ENCODE results near the gene CCDC188.

The CCDC188 gene

DNA sequence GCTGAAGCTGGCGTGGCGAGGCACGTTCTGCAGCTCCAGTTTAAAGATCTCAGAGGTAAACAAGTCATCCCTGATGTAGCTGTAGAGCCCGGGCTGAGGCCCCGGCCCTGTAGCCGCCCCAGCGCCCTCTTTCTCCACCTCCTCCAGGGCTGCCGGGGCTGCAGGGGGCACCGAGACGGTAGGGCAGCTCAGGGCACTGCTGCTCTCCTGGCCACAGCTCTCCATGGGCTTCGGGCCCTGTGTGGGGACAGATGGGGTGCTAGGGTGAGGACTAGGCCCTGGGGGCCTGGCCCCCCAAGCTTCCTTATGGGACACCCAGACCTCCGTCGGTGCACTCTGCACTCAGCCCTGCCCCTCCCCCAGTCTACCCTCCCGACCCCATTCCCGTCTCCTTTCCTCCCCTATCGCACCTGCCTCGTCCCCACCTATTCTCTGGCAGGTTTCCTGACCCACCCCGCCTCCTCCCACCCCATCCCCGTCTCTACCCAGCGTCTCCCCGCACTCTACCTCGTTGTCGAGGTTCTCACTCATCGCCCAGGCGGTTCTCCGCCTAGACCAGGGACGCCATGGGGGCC, 34.4 kb downstream of the CCDC188 start:
- DNase-seq, result no peak

DNA sequence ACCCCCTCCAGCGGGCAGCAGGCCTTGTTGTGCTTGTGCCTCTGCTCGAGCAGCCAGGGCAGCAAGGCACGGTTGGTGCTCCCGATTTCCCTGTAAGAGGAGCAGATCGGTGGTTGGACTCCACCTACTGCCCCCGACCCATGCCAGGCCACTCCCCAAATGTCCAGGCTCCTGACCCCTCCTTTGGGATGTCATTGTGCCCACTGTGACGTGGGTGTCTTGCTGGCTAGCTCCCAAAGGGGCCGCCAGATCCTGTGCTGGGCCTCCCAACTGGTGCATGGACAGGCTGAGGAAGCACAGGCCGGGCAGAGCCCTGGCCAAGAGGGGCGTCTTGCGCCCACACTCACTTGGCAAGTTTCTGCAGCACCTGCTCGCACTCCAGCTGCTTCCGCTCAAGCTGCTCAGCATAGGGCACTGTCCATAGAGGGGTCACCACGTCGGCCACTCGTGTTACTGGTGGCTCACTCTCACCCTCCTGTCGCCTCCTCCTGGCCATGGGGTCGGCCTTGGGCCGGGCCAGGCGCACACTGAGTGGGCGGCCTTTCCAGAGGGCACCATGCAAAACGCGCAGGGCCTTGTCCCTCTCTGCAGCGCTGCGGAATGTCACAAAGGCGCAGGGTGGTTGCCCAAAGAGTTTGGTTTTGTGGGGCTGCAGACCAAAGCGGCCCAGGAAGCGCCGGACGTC, 35.0 kb downstream of the CCDC188 start, which contains the start of gene RANBP1:
Gene RANBP1, plus strand, starts transcription at position 414 of the 685 bp plus-strand sequence. Its CDS starts 81 bp downstream, at position 495.
- no peak for DNase-seq

DNA sequence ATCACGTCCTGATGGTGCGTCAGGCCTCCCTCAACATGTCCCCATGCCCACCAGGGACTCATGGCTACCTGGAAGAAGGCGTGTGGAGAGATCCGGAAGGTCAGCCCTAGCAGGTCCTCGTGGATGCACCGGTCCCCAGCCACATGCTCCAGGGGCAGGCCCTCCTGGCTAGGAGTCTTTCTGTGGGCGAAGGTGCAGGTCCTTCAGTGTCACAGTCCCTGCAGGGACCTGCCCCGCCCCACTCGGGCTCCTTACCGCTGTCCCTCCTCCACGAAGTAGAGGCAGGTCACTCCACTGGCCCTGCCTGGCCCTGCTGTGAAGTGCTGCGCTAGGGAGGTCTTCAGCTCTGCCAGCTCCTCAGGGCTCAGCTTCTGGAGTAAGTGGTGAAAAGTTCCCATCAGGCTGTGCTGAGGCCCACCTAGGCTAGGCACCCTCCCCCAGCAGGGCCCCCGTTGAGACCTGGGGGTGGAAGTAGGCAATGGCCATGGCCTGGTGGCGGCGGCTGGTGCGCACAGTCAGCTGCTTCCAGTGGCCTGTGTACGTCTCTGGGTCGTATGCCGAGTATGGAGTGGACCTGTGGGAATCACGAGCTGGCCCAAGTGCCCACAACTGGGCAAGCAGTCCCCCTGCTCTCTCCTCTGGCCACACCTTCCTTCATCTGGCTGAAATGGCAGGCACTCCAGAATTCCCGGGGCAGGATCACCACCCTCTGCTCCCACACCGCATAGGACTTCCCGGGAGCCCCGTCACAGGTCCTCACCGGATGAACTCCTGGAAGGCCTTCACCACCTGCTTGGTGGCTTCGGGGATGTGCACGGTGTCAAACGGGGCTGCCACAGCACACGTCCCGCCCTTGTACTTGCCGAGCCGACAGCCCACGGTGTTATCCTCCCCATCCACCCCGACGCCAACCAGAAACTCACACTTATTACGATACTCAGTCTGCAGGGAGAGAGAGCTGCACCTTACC, 36.1 kb downstream of the CCDC188 start:
- no peak for DNase-seq

DNA sequence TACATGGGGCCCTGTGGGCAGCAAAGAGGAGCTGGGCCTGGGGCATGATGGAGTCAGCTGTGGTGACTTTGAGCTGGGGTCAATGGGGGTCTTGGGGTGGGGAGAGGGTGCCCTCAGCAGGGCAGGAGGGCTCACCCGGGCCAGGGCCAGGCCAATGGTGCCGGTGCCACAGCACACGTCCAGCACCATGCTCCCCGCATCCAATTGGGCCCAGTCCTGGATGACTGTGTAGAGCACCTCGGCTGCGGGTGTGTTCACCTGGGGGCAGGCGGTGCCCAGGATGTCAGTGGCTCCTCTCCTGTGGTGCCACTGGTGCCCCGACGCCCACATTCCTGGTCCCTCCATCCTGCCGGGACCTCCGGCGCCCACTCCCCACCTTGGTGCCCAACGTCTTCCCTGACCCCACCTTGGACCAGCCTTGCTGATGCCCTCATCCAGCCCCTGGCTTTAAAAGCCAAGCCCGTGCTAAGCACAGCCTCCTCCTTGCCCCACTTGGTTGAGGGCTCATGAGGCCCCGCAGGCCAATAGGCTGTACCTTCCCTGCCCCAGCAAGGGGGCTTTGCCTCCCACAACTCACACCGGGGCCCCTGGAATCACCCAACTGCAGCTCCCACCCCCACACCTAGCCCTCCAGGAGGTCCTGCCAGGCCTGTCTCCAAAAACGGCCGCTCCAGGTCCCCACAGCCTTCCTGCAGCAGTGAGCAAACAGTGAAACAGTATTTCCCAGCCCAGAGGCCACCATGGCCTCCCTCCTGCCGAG, 37.1 kb downstream of the CCDC188 start:
- no peak for DNase-seq

DNA sequence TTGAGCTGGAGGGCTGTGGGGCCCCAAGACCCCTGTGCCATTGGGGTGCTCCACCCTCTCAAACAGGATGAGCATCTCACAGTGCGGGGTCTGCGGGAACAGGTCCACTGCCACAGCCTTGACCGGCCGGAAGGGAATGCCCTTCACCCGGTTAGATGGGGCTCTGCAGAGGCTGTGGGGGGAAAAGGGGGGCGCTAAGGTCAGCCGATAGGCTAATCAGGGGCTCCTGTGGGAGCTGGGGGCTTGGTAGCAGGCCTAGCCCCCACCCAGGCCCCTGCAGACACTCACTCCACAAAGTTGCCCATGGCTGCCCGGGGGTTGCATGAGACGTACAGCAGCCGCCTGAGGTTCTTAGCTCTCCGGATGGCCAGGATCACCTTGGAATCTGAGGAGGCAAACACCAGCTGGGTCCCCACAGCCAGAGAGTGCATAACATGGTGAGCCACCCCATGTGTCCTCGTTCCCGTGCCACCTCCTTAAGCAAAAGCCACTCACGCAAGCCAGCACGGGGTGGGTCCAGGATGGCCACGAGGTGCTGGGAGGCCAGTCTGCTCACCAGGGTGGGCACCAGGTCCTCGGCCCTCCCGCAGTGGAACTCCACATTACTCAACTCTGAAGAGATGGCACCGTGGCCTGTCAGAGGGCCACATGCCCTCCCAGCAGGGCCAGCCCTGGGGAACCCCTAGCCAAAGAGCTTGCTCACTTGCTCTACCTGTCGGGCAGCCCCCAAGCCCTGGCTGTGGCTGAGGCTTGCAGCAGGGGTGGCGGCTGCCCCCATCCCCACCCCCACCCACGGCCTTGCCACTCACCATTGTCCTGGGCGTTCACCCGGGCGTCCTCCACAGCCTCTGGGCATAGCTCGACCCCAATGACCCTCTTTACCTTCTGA, 38.0 kb downstream of the CCDC188 start:
- no peak for DNase-seq

DNA sequence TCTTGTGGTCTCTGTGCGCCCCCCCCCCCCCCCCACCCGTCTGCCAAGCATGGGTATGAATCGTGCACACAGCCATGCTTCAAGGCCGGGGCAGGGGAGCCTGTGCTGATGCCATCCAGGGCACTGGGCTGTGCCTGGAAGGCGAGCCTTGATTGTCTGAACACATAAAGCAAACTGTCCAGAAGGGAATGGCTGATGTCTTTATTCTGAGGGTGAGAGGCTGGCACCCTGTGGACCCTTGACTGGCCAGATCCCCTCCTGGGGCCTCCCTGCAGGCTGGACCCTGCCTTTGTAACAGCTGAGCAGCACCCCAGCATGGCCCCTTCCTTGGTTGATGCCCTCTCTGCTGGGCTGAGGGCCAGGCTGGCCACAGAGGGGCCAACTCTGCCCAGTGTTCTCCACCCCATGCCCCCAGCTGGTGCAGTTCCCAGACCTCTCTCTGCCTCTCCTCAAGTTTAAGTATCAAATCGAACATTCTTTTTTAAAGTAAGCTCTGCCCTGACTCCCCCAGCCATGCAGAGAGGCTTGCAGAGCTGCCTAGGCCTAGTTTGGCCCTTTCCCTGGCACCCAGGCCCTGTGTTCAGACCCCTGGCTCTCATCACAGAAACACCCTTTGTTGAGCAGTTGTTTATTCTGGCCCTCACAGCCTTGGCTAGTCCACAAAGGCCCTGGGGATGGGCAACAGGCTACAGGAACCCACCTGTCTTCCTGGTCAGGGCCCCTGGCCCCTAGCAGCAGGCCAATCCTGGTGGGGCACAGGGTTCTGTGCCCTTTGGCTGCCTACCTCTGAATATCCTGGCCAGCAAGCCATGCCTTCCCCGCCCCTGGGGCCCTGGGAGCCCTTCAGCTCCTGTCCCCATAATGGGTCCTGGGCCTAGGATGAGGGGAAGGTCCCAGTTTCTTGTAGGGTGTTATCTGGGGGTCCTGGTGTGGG, 38.9 kb downstream of the CCDC188 start:
- DNase-seq, result no peak

DNA sequence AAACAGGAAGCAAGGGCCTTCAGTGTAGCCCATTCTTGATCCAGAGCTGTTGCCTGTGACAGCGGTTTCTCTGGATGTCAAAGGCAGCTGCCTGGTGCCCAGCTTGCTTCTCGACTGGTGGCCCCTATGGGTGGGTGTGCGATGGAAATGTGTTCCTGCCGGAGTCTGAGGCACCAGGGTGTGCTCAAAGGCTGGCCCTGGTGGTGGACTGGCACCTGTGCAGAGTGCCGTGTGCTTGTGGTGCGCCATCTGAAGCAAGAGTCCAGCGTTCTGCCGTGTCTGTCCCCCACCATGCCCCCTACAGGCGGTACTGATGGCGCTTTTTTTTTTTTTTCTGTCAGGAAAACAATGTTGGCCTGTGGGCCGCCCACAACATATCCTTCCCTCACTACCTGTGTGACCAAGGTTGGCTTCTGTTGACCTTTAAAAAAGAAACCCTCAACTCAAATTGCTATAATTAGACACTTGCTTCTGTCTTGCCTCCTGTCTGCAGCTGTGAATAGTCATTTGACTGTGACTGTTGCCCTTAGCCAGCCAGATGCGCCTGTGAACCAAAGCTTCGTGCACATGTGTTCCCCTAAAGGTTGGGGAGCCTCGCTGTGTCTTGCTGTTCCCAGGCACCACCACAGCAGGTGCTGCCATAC, 39.7 kb downstream of the CCDC188 start:
- no peak for DNase-seq

DNA sequence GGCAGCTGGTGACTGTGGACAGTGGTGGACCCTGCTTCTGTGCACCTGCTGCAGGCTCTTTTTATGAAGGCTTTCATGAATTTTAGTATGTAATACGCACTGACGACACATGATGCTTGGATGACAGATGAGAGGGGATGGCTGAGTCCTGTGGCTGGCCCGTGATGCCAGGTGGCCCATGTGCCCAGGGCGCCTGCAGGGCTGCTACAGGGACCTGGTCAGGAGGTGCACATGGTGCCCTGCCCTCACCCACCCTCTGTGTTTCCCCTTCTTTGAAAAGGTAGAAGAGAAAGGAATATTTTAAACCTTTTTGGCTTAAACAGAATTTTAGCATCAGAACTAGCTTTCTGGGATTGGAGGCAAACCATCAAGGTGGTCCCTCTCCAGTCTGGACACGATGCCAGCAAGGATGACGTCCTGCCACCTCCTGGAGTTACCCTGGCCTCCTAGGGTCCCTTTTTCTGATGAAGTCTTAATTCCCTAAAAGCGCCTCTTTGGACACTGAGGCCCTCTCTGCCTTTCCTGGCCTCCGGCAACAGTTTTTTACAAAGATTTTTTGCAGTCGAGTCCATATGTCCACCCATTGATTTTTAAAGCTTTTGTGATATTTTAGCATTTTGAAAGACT, 40.4 kb downstream of the CCDC188 start:
- DNase-seq, result no peak

DNA sequence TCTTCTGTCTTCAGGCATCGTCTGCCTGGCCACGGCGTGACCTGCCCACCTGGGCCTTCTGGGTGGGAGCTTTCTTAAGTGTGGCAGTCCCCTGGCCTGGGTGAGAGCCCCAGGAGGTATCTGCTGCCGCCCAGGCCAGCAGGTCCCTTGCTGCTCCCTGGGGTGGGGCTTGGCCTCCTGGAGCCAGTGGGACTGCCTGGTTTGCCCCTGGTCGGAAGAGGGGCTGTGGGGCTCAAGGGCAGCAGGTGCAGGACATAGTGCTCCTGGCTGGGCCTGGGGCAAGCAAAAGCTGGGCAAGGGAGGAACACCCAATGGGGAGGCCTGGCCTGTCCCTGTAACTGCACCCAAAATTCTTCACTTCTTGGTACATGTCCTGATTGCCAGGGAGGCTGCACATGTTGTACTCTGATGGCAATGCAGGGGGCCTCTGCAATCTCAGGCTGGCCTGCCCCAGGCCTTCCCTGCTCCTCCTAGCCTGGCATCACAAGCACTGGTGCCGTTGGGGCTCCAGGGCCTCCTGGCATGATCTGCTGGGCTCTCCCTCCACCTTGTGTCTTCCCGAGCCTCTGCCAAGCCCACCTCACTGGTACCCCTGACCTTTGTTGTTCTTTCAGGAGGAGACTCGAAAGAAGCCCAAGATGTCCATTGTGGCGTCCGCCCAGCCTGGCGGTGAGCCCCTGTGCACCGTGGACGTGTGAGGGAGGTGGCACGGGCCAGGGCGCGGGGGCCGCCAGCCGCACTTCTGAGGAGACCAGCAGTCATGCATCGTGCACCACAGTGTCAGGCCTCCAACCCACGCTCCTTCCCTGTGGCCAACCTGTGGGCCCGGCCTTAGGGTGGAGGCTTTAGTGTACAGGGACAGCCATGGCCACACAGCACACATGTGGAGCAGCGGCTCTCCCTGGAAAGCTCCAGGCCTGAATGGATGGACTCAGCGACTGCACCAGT, 41.2 kb downstream of the CCDC188 start:
- DNase-seq, result no peak

DNA sequence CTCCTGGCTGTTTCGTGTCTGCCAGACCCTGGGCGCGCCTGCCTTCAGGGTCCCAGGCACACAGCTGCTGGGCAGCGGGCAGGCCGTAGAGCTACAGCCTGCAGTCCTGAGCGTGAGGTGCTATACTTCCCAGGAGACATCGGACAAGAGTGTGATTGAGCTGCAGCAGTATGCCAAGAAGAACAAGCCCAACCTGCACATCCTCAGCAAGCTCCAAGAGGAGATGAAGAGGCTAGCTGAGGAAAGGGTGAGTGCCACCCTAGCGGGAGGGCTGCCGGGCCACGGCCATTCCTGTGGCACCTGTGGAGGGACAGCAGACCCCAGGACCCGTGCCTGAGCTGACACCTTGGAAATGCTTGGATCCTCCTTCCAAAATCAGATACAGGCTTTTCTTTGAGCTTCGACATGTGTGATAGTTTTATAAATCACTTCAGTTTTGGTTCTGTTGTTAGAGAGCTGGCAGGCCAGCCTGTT, 42.1 kb downstream of the CCDC188 start:
- no peak for DNase-seq

DNA sequence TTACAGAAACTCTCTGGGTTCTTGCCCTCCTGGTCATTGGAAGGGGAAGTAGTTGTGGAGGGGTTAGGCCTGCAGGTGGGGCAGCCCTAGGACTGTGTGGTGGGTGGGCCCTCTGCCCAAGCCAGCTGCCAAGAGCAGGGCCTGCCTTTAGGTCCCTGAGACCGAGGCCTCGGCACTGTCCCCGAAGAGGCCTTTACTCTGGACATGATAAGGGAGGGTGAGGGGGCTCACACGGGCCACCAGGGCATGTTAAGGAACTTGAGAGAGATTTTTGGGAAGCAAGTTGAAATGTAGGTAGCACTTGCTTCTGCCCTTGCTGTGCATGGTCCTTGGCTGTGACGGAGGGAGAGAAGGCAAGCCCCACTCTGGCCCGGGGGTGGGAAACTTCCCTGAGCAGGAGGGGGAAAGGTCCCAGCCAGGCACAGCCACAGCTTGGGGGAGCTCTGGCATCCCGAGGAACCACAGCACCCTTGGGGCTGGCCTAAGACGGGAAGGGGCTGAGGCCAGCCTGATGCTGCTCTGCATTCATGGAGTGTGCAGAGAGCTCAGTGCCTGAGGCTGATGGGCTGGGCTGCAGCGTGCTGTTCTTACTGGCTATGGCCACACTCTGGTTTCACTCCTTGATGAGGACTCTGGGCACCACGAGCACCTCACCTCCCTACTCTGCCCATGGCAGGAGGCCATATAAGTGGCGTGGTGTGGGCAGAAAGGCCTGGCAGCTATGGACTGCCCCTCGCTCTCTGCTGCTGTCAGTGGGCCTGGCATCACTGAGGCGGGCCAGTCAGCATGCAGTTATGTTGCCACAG, 42.7 kb downstream of the CCDC188 start:
- no peak for DNase-seq

DNA sequence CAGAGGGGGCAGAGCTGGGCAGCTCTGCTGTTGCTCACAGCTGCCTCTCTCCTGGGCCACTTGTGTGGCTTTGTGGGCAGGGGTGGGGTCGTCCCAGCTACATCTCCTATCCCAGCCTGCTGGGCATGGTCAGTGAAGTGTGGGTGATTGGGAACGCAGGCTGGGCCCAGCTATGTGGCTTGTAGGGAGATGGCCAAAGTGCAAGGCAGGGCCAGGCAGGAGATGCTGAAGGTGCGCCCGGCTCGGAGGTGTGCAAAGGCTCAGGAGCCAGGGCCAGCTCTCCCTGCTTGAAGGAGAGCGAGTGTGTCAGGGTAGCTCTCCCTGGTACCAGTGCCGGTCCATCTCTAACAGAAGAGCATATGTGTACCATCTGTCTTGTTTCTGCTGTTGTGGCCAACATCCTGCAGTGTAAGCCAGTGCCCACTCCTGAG, 43.4 kb downstream of the CCDC188 start:
- DNase-seq, result no peak

DNA sequence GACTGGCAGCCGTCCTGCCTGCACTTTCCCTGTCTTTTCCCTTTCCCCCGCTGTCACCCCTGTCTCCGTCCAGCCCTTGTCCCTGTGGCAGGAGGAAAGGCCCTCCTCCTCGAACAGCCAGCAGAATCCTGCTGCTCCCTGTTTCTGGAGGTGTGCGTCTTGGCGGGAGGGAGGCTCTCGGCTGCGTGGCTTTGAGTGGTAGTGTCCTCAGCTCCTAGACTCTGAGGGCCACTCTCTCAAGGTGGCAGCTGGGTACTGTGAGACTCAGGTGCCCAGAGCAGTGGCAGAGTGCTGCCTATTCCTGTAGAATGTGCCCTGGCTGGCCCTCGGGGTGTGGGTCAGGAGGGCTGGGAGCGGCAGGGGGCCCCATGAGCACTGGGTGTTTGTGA, 44.0 kb downstream of the CCDC188 start:
- DNase-seq, result no peak

DNA sequence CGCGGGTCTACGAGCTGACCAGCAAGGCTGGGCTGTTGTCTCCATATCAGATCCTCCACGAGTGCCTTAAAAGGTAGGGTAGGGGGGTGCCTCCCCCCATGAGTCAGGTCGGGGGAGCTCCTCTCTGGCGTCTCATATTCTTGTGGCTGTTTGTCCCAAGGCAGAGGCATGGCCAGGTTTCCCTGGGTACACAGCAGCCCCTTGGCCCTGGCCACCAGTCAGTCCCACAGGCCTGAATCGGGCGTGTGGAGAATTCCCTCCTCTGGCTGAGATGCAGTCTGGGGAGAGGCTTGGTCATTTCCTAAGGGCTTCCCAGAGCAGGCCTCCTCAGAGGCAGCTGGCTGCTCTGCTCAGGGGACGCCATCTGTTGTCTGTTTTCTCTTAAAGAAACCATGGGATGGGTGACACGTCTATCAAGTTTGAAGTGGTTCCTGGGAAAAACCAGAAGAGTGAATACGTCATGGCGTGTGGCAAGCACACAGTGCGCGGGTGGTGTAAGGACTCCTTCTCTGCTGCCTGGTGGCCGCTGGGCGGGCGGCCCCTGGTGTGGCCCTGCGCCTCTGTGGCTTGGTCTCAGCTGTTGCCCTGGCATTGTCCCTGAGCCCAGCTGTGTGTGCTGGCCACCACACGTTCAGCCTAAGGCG, 44.5 kb downstream of the CCDC188 start:
- DNase-seq, result no peak

DNA sequence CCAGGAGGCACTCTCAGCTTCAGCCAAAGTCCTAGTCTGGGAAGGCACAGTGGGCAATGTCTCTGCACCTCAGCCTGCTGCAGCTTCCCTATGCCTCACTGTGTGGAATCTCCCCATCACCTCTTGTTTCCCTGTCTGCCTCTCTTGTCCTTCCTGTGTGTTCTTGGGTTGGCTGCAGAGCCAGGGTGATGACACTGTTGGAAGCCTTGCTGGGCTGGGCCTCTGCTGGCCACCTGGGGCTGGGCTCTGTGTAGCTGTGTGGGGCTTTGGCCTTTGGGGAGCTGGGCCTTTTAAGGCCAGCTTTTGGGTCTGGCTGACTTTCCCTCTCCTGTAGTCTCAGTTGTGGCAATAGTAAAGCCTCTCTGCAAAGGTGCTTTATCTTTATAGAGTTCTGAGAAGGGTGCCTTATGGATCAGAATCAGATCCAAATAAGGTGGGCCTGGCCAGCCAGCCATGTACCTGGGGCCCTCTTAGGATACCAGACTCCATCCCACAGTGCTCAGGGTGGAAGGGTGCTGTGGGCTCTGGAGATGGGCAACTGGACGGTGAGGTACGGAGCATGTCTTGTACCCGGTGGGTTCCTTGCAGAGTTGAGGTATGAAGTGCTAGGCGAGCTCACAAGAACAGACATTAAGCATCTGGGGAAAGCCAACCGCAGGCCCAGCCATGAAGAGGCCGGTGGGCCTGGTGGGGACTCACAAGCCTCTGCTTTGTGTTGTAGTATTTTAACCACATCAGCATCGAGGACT, 45.2 kb downstream of the CCDC188 start:
- no peak for DNase-seq

DNA sequence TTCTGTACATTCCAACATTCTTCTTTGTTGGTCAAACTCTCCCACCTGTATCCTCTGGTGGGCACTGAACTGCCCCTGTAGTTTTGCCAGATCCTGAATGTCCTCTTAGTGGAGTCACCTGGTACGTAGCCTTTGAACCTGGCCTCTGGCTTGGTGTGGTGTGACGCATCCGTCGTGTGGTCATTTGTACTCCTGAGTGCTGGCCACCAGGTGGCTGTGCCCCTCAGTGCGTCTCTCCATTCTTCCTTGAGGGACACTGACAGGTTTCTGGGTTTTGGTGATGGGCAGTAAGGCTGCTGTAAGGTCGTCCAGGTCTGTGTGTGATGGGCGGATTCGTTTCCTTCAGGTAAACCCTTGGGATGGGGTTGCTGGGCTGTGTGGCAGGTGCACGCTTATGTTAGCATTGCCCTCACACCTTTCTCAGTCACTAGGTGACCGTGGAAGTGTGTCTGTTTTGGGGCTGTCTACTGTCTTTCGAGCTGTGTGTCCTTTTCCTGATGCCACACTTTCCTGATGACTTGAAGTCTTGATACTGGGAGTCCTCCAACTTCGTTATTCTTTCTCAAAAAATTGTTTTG, 48.6 kb downstream of the CCDC188 start:
- DNase-seq, result no peak

All from GOT3 (cell line).